Transverse colon (tissue), 3 donors: ENCODE data around the gene HECA.

Source experiments
- EP300 ChIP-seq: sonication (generic); formaldehyde crosslinking; IDR thresholded peaks from one replicate; pipeline ENCODE4 v1.6.1; 2017; ENCODE audit warnings: antibody characterized with exemption, low read depth
- POLR2A ChIP-seq: fragments of 450-650 bp; IDR thresholded peaks from one replicate; pipeline ENCODE4 v1.6.1; 2016; ENCODE audit warnings: antibody characterized with exemption, mild to moderate bottlenecking, moderate library complexity
- TF ChIP-seq, protein P1 (sequence below), 5 experiments: fragments of 200-600 bp in 3 of 5; fragments of 450-650 bp in 2 of 5; sonication (generic) in 3 of 5; IDR thresholded peaks; 1 replicate in 2 of 5; 2 replicates in 3 of 5; pipeline ENCODE4 v1.5.1; 2016 to 2017; ENCODE audit warnings: antibody characterized with exemption in 5 of 5, inconsistent platforms in 3 of 5, mild to moderate bottlenecking in 2 of 5, moderate library complexity in 1 of 5

DNA sequence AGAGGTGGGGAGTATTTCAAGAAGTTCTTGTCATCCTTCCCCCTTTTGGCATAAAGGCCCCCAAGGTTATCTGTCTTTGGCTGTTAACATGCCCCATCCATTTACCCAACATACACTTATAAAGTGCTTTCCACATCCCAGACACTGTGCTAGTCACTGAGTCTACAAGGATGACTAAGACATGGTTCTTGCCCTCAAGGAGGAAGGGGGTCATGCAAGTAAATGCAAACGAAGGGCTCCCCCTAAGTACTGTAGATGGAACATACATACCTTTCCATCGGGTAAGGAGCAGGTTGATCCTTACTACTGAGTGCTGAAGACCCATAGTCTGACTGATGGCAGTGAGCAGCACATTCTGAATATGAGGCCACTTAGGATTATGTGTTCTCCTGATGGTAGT lies 38.3 kb downstream of the HECA start:
- TF ChIP-seq, protein P1, sequence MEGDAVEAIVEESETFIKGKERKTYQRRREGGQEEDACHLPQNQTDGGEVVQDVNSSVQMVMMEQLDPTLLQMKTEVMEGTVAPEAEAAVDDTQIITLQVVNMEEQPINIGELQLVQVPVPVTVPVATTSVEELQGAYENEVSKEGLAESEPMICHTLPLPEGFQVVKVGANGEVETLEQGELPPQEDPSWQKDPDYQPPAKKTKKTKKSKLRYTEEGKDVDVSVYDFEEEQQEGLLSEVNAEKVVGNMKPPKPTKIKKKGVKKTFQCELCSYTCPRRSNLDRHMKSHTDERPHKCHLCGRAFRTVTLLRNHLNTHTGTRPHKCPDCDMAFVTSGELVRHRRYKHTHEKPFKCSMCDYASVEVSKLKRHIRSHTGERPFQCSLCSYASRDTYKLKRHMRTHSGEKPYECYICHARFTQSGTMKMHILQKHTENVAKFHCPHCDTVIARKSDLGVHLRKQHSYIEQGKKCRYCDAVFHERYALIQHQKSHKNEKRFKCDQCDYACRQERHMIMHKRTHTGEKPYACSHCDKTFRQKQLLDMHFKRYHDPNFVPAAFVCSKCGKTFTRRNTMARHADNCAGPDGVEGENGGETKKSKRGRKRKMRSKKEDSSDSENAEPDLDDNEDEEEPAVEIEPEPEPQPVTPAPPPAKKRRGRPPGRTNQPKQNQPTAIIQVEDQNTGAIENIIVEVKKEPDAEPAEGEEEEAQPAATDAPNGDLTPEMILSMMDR (IDR thresholded peaks at IDR 0.05): no peak
- no peak for TF ChIP-seq EP300
- TF ChIP-seq POLR2A: no peak
